NCI-H748 (cell line): ENCODE results near the gene DLG1.

Source experiments
- DNase-seq: peaks from one replicate; lab custom pipeline; 2025; ENCODE audit not compliant: unreplicated experiment; lab: John Stamatoyannopoulos, UW

Gene DLG1

DNA sequence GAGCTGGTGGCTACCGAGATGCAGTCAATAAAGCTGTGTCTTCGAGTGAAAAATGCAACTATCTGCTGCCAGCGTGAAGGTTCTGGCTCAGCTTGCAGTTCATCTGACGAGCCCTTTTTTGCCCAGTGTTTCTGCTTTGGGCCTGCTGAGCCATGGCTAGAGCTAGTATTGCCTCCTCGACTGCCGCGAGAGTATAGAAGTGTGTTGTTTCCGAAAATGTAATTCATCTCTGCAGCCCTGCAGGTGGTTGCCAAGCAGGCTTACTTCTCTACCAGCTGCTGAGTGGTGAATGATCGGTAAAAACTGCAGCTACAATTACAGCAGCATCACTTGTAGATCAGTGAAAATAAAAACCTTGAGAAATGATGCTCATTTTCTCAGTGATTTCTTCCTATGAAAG, 114.8 kb downstream of the DLG1 start:
- DNase-seq: peak; percentile 77

DNA sequence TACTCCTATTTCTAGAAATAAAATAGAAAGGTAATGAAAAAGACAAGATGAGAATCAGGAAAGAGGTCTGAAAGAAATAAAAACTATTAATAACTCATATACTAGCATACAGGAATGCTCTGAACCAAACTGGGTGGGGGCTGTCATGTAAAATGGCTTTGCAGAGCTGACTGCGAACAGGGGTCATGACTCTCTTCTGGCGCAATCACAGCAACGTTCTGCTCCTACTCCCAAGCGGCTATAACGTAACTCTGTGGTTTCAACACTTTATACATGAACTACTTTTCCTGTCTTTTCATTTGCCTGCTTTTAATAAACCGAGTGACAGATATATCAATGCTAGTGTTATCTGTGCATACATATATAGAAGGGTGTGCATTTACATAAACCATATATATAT, 116.7 kb downstream of the DLG1 start:
- no peak for DNase-seq

DNA sequence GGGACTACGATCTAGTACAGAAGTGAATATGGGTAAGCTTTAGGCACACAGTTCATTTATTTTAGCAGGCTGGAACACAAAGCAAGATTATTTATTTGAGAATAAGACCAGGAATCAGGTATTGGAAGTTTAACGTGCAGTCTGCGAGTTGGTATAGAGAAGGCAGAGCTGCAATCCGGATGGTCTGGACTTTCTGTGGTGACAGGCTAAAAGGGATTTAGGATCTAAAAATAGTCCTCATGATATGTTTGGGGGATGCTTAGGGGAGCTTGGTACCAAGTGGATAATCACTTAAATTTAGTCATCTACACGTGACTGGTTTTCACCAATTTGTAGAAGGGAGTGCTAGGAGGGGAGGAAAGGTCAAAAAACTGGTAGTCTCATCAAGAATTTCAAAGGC, 119.4 kb downstream of the DLG1 start:
- DNase-seq: no peak

DNA sequence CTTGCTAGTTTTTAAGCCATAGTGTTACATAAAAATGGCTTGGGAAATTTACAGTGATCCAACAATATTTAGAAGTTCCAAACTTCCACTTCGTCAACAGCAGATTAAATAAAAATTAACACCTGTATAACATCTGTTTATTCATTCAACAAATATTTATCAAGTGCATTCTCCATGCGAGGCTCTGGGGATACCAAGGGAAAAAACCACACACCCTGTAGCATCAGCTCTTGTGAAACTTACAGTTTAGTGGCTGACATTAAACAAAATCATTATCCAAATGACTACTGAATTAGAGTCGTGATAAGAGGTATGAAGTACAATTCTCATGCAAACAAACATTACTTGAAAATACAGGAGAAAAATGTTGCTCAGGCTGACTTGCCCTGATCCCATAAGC, 122.9 kb downstream of the DLG1 start:
- no peak for DNase-seq

DNA sequence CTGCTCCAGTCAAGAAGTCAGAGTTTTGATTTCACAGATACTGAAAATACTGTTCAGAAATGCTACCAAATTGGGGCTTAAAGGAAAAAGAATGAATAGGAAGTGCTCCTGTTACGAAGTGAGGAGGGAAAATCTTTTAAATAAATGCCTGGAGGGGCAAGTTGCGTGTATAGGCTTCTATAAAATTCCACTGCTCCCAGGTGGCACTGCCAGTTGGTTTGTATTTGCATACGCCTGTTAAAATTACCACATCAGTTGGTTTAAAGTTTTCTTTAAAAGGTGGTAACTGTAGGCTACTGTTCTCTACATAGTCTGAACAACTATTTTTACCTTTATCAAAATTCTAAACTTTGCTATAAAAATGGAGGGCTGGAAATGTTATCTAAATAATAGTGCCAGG, 123.5 kb downstream of the DLG1 start:
- no peak for DNase-seq

DNA sequence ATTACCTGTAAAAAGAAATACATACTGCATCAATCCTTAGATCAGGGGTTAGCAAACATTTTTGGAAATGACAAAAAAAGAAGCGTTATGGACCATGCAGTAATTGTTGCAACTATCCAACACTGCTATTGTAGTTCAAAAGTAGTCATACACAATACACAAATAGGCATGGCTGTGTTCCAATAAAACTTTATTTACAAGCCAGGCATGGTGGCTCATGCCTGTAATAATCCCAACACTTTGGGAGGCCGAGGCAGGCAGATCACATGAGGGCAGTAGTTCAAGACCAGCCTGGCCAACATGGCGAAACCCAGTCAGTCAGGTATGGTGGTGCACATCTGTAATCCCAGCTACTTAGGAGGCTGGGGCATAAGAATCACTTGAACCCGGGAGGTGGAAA, 124.8 kb downstream of the DLG1 start:
- no peak for DNase-seq

DNA sequence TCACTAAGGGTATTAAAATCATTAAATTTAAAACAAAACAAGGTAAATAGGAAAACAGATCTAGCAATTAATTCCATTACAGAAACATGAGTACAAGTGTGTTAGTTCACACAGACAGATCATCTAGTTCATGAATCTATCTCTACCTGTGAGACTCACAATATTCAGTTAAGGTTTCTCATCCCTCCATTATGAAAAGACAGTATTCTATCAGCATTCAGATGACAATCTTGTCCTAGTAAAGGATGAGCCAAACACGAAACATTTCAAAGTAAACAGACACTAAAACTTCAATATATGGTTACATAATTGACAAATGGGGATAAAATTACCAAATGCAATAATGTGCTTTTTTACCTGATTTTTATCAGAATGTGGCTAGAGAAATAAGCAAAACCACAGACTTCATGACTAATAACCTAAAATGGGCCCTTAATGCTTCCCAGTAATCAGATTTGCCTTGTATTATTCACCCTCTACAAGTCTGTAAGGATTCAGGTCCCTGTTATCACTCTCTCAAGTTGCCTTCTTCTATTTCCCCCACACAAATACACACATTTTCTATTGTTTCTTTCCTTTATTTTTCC, 126.8 kb downstream of the DLG1 start:
- no peak for DNase-seq

DNA sequence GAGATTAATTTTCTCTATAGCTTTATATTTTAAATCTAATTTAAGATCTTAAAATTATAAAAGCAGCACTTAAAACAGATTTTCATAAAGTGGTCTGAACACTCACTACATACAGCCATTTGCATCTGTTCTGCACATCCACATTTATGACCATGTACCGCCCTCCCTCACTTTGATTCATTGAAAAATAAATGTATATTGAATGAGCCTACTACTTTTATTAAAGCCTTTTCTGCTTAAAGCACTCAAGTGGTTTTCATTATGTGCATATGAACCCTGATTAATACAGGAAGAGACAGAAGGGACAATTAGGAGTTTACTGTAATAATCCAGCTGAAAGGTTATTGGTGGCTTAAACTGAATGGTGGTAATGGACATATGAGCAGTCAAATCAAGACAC, 129.4 kb downstream of the DLG1 start:
- DNase-seq: no peak

DNA sequence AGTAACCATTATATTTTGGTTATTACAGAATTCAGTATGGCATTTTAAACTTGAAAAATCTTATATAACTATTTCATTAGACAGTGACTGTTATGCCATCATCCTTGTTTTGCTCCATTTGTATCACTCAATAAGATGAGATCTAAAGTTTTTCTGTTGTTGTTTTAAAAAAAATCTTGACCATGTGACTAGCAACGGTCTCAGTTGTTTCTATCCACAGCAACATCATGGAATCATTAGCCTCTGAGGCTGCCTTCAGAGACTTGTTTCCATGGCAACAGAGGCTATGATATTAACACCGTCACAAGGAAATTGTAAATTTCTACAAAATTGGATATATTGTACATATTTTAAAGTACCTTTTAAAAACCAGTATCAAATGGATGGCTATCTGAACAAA, 129.8 kb downstream of the DLG1 start:
- DNase-seq: peak; percentile 33

DNA sequence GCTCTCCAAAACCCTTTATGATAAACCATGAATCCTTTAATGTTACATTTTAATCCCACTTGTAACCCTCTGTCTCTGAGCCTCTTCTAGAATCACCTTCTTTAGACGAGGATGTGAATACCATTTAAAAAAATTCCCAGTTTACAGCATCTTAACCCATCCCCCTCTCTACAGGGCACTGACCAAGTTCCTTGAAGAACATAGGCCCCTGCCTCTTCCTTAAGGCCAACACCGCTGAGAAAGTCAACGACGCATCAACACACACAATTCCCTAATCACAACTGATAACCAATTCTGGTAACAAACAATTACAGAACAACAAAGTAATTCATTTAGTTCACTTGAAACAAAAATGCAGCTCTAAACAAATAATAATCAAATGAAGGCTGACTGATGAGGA, 130.3 kb downstream of the DLG1 start:
- no peak for DNase-seq

DNA sequence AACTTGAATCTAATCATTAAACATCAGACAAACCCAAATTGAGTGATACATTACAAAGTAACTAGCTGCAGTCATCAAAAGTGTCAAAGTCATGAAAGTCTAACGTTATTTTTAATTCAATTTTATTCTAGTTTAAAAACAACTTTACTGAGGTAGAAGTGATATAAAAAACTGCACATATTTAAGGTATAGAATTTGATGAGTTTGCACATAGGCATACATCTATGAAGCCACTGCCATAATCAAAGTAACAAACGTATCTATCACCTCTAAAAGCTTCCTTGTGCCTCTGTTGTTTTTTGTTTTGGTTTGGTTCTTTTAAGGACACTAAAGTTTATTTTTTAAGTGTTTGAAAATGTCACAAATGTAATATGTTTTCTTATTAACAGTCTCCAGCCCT, 130.9 kb downstream of the DLG1 start:
- no peak for DNase-seq

DNA sequence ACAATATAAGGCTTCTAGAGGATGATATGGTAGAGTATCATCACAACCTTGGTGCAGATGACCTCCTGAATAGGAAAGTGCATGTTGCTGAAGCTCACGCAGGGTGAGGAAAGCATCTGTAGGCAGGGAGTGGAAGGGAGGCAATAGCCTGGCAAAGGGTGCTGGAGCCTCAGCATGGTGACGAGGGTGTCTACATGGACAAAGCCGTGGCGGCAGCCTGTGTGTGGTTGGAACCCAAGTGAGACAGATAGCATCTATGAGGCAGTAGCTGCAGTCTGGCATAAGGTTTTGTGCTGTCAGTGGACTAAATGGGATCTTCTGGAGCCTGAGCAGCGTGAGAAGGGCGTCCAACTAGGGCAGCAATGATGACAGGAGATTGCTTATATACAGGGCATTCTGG, 132.5 kb downstream of the DLG1 start:
- DNase-seq: no peak

DNA sequence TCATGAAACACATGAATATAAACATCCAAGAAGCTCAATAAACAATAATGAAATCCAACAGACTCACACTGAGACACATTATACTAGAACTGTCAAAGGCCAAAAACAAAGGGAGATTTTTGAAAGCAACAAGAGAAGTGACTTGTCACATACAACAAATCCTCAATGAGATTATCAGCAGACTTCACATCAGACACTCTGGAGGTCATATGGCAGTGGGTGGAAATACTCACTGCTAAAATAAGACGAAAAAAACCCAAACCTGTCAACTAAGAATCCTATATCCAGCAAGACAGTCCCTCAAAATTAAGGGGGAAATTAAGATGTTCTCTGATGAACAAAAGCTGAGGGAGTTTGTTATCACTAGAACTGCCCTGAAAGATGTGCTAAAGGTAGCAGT, 143.4 kb downstream of the DLG1 start:
- no peak for DNase-seq

DNA sequence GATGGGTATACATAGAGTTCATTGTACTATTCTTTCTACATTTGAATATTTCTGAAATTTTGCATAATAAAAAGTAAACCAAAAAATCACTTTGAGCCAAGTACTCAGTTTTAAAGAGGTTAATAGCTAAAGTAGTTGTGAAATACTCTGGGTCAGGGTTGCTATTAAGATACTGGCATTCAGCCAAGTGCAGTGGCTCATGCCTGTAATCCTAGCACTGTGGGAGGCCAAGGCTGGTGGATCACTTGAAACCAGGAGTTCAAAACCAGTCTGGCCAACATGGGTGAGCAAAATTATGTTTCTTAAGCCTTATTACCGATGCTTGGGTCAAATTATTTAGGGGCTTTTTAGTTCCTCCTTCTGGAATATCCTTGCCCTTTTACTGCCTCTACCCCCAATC, 146.8 kb downstream of the DLG1 start:
- peak; percentile 30 for DNase-seq

DNA sequence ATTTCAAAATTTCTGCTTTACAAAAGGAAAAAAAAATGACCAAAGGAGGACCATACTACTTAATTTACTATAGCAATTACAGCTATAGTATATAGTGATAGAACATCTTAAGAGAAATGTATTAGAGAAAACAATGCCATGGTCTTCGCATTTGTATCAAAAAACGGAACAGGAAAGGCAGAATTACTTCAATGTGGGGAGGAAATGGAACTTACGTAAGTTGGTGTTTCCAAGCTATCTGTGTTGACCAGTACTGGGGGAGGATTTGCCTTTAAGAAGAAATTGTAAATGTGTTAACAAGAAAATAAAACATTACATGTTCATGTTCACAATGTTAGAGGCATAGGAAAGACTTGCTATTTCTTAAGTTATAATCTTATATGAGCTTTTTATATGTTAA, 148.9 kb downstream of the DLG1 start:
- no peak for DNase-seq

DNA sequence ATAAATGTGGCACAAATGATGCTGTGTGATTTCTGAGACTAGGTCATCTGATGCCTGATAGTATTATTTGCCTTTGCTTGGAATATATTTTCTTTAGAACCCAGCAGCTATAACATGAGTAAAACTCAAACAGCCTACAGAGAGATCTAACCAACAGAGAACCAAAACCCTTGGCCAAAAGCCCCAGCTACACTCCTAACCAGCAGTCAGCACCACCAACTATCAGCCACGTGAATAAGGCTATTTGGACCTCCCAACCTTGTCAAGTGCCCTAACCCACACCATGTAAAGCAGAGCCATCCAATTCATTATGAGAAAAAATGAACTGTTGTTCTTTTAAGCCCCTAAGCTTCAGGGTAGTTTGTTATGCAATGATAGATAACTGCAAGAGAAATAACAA, 154.2 kb downstream of the DLG1 start:
- DNase-seq: no peak

DNA sequence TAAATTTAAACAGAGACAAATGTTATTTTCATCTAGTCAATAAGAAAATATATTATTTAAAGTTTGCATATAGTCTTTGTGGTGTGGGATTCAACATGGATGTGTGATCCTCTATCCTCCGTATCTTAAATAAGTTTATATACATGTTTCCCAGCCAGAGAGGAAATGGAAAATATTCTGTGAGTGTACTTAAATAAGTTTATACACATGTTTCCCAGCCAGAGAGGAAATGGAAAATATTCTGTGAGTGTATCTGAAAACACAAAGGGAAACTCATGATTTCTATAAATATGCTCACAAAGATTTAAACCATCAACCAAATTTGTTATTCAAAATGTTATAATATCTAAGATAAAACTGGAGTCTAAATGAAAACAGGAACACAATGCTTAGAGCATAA, 158.8 kb downstream of the DLG1 start:
- no peak for DNase-seq

DNA sequence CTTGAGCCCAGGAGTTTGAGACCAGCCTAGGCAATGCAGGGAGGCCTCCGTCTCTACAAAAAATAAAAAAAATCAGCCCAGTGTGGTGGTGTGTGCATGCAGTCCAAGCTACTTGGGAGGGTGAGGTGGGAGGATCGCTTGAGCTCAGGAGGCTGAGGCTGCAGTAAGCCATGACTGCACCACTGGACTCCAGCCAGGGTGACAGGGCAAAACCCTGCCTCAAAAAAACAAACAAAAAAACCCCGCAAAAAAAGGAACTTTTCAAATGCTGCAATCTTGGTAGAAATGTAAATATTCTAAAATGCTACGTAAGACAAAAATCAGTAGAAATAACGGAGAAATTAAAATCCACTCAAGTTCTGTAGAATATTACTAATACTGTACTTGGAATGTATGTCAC, 160.7 kb downstream of the DLG1 start:
- DNase-seq: no peak

DNA sequence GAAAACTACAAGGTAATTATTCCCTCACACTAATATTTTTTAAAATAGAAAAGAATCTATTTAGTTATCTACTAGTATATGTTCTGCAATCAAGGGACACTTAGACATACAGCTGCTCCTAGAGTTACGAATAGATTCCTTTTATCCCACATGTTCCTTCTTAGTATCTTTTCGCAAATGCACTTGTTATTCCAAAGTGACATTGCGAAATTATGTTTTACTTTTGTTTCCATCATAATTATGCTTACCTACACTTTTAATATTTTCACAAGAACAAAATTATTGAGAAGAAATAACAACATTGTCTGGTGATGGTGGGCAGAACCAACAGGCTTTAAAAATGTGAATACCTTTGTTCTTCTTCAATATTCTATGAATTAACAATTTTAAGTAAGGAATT, 161.7 kb downstream of the DLG1 start:
- DNase-seq: no peak

DNA sequence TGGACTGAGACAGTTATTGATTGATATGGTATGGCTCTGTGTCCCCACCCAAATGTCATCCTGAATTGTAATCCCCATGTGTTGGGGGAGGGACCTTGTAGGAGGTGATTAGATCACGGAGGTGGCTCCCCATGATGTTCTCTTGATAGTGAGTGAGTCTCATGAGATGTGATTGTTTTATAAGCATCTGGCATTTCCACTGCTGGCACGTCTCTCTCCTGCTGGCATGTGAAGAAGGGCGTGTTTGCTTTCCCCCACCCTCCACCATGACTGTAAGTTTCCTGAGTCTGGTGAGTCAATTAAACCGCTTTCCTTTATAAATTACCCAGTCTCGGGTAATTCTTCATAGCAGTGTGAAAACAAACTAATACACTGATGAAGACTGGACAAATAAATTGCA, 163.2 kb downstream of the DLG1 start:
- DNase-seq: no peak

DNA sequence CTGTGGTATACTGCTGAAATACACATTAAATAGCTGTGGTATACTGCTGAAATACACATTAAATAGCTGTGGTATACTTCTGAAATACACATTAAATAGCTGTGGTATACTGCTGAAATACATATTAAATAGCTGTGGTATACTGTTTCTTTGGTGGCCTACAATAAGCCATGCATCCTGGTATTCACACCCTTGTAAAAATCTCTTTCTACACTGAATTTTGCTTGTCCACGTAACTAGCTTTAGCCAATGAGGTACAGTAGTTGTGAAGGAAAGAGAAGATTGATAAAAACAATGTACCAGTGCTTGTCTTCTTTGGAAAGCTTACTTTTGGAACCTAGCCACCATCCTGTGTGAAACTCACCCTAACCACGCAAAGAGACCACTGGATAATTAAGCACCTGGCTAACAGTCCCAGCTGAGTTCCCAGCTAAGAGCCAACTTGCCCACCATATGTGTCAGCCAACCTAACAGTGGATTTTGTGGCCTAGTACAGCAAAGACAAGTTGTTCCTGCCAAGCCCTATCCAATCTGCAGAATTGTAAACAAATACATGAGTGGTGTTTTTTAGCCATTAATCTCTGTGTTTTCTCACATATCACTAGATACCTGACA, 165.4 kb downstream of the DLG1 start:
- DNase-seq: no peak

DNA sequence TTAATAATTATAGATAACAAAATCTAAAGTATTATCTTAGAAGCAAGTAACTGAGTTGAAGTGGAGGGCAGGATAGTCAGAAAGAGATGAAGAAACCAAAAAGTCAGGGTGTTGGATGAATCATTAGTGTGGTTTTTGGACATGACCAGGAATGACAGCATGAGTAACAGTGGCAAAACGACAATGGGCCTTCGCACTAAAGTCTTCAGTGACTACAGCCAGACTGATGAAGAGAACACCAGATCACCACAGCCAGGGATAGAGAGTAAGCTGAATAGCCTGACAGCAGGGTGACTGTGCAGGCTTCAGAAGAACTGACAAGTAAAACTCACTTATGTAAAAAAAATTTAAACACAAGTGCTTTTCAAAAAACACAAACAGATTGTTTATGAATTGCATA, 172.8 kb downstream of the DLG1 start:
- no peak for DNase-seq

DNA sequence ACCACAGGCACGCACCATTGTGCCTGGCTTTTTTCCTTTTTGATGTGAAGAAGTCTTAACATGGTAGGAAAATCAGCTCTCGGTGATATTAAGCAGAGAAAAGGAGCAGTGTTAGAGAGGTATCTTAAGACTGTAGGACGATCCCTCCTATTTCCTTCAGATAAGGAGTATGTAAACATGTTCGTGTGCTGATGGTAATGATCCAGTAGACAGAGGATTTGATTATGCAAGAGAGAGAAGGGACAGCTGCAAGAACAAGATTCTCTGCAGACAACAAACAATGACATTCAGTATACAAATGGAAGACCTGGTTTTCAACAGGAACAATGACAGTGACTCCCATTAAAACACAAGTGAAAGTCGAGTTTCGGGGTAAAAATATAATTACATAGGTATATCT, 173.7 kb downstream of the DLG1 start:
- DNase-seq: no peak
